Activated CD4-positive, CD25-positive, alpha-beta regulatory T cell treated with anti-CD3 and anti-CD28 coated beads, Interleukin-2, amount 50 U/mL, for 24 hours (primary cell): ENCODE results near the gene NCOR1.
"Not testable (repeated sequence)": the region's sequence is repeated elsewhere in the genome, so short reads cannot be mapped to it uniquely, and the experiment has no call there.

Source experiments
- ATAC-seq, 2 donors: fragments of 150-1000 bp; cut with Tn5 transposase; one replicate each; pipeline ENCODE4 v1.10.0; 2021; ENCODE audit warnings: mild to moderate bottlenecking in 1 of 2, moderate library complexity in 1 of 2

NCOR1 gene

GRCh38 chr17:16215273-16215964, at the start of gene NCOR1:
Gene NCOR1 (minus strand): TSS chr17:16215534. CDS start chr17:16194569, 20,965 bp downstream.
- ATAC-seq, result peak; percentile 86 to 90

- ATAC-seq, result no peak
Measured at GRCh38 chr17:16262201-16262600, 46.9 kb upstream of the NCOR1 start.

- ATAC-seq, result no peak
Measured at GRCh38 chr17:16261049-16261448, 45.7 kb upstream of the NCOR1 start.

- no peak for ATAC-seq
Measured at GRCh38 chr17:16259926-16260325, 44.6 kb upstream of the NCOR1 start.

GRCh38 chr17:16258901-16259300, 43.6 kb upstream of the NCOR1 start:
- no peak for ATAC-seq

- no peak for ATAC-seq
Measured at GRCh38 chr17:16255481-16255921, 40.2 kb upstream of the NCOR1 start.

- no peak for ATAC-seq
Measured at GRCh38 chr17:16254773-16255400, 39.6 kb upstream of the NCOR1 start.

- ATAC-seq, result no peak
Measured at GRCh38 chr17:16251556-16251955, 36.2 kb upstream of the NCOR1 start.

- ATAC-seq, result no peak
Measured at GRCh38 chr17:16251043-16251442, 35.7 kb upstream of the NCOR1 start.

- no peak for ATAC-seq
Measured at GRCh38 chr17:16250635-16251034, 35.3 kb upstream of the NCOR1 start.

- ATAC-seq, result no peak
Measured at GRCh38 chr17:16247586-16247984, 32.3 kb upstream of the NCOR1 start.

GRCh38 chr17:16243801-16244567, 28.6 kb upstream of the NCOR1 start:
- ATAC-seq, result no peak

- ATAC-seq, result no peak
Measured at GRCh38 chr17:16243385-16243784, 28.1 kb upstream of the NCOR1 start.

GRCh38 chr17:16241906-16242399, 26.6 kb upstream of the NCOR1 start:
- ATAC-seq, result no peak

- ATAC-seq, result no peak
Measured at GRCh38 chr17:16239931-16240330, 24.6 kb upstream of the NCOR1 start.

- ATAC-seq, result no peak
Measured at GRCh38 chr17:16232391-16232790, 17.1 kb upstream of the NCOR1 start.

GRCh38 chr17:16229912-16230561, 14.7 kb upstream of the NCOR1 start:
- ATAC-seq, result not testable (repeated sequence)

- no peak for ATAC-seq
Measured at GRCh38 chr17:16222406-16222805, 7.1 kb upstream of the NCOR1 start.

- ATAC-seq, result peak; percentile 59 to 70
Measured at GRCh38 chr17:16217002-16217635, 1.8 kb upstream of the NCOR1 start, which contains the start of gene PIGL. Gene PIGL (plus strand): TSS chr17:16217210. CDS start chr17:16217227, 17 bp downstream.

GRCh38 chr17:16216341-16217001, 1.1 kb upstream of the NCOR1 start:
- not testable (repeated sequence) for ATAC-seq

- ATAC-seq, result no peak
Measured at GRCh38 chr17:16215965-16216316, 607 bp upstream of the NCOR1 start.

- ATAC-seq, result peak; percentile 26 to 36
Measured at GRCh38 chr17:16215002-16215272, 397 bp downstream of the NCOR1 start.
